Measurements from ENCODE around the gene PDE4D. TPM values are rescaled to one million over a fixed set of nuclear protein-coding genes. Genes with fewer than 3 reads are reported as not detected.

Gene PDE4D
- total and polyA plus RNA-seq, 3 experiments from 2014 or later = 5.6 to 18.3 (median 17.7) TPM

- CTCF ChIA-PET = no interaction called here
- DNase-seq = no peak
- Histone ChIP-seq H3K9me3 (ENCODE audit: low read length) (no peaks in the 10 kb centered on the region), H3K27ac (ENCODE audit: low read depth, low read length) (no peak overlapping the region), H3K4me1 (ENCODE audit: insufficient read depth, low read length) (no peaks in the 10 kb centered on the region), H3K27me3 (ENCODE audit: insufficient read depth, low read length, poor library complexity, severe bottlenecking) (no peaks in the 10 kb centered on the region), H3K4me3 (ENCODE audit: low read length) (no peak overlapping the region), H3K36me3 (ENCODE audit: insufficient read depth, low read length) (no peaks in the 10 kb centered on the region)
- Mint-ChIP-seq H3K4me3 (no peak overlapping the region), H3K9me3 (peaks cover 0 to 4% (median 0%) of the 10 kb centered on the region in 5 donors), H3K27me3 (peaks cover 0 to 3% of the 10 kb centered on the region in 2 donors), H3K4me1 (no peaks in the 10 kb centered on the region), H3K27ac (no peak overlapping the region), H3K36me3 (no peaks in the 10 kb centered on the region)
- POLR2A ChIA-PET = no interaction called here
These were observed 276.2 kb downstream of the PDE4D start for GRCh38 chr5:59617186-59617771.

GRCh38 chr5:59616413-59616812 lies 277.1 kb downstream of the PDE4D start:
- H3K4me1 Mint-ChIP-seq = no peaks in the 10 kb centered on the region
- Histone ChIP-seq H3K4me1 (ENCODE audit: insufficient read depth, low read length) (no peaks in the 10 kb centered on the region), H3K4me3 (ENCODE audit: low read length) (no peak overlapping the region), H3K9me3 (ENCODE audit: low read length) (no peaks in the 10 kb centered on the region), H3K36me3 (ENCODE audit: insufficient read depth, low read length) (no peaks in the 10 kb centered on the region), H3K27me3 (ENCODE audit: insufficient read depth, low read length, poor library complexity, severe bottlenecking) (no peaks in the 10 kb centered on the region), H3K27ac (ENCODE audit: low read depth, low read length) (no peak overlapping the region)
- no peak for DNase-seq
- peaks cover 0 to 4% (median 0%) of the 10 kb centered on the region in 5 donors for H3K9me3 Mint-ChIP-seq
- no peak overlapping the region for H3K27ac Mint-ChIP-seq
- H3K36me3 Mint-ChIP-seq = no peaks in the 10 kb centered on the region
- H3K4me3 Mint-ChIP-seq = no peak overlapping the region
- peaks cover 0 to 3% of the 10 kb centered on the region in 2 donors for H3K27me3 Mint-ChIP-seq
- ChIA-PET CTCF (no interaction called here), POLR2A (no interaction called here)

- Histone ChIP-seq H3K36me3 (ENCODE audit: insufficient read depth, low read length) (no peaks in the 10 kb centered on the region), H3K4me1 (ENCODE audit: insufficient read depth, low read length) (no peaks in the 10 kb centered on the region), H3K4me3 (ENCODE audit: low read length) (no peak overlapping the region), H3K27me3 (ENCODE audit: insufficient read depth, low read length, poor library complexity, severe bottlenecking) (no peaks in the 10 kb centered on the region), H3K27ac (ENCODE audit: low read depth, low read length) (no peak overlapping the region), H3K9me3 (ENCODE audit: low read length) (peaks cover 4% of the 10 kb centered on the region)
- CTCF ChIA-PET = no interaction called here
- H3K36me3 Mint-ChIP-seq = no peaks in the 10 kb centered on the region
- peaks cover 0 to 2% (median 0%) of the 10 kb centered on the region in 5 donors for H3K9me3 Mint-ChIP-seq
- peaks cover 0 to 3% of the 10 kb centered on the region in 2 donors for H3K27me3 Mint-ChIP-seq
- POLR2A ChIA-PET = no interaction called here
- no peak for DNase-seq
- no peak overlapping the region for H3K4me3 Mint-ChIP-seq
- no peaks in the 10 kb centered on the region for H3K4me1 Mint-ChIP-seq
- no peak overlapping the region for H3K27ac Mint-ChIP-seq
These were observed 278.3 kb downstream of the PDE4D start for GRCh38 chr5:59615272-59615671.

GRCh38 chr5:59609501-59610265 lies 283.8 kb downstream of the PDE4D start:
- Mint-ChIP-seq H3K4me1 (peaks cover 0 to 5% (median 0%) of the 10 kb centered on the region in 3 donors), H3K27ac (no peak overlapping the region), H3K4me3 (no peak overlapping the region), H3K36me3 (no peaks in the 10 kb centered on the region), H3K9me3 (peaks cover 0 to 3% (median 0%) of the 10 kb centered on the region in 5 donors), H3K27me3 (peaks cover 4 to 6% of the 10 kb centered on the region in 2 donors)
- H3K27ac ChIP-seq (ENCODE audit: low read depth, low read length) = no peak overlapping the region
- no peak overlapping the region for H3K4me3 ChIP-seq (ENCODE audit: low read length)
- ChIA-PET CTCF (no interaction called here), POLR2A (no interaction called here)
- no peaks in the 10 kb centered on the region for H3K27me3 ChIP-seq (ENCODE audit: insufficient read depth, low read length, poor library complexity, severe bottlenecking)
- H3K4me1 ChIP-seq (ENCODE audit: insufficient read depth, low read length) = no peaks in the 10 kb centered on the region
- H3K36me3 ChIP-seq (ENCODE audit: insufficient read depth, low read length) = no peaks in the 10 kb centered on the region
- DNase-seq = no peak
- H3K9me3 ChIP-seq (ENCODE audit: low read length) = peaks cover 4% of the 10 kb centered on the region

- peaks cover 0 to 5% (median 0%) of the 10 kb centered on the region in 3 donors for H3K4me1 Mint-ChIP-seq
- H3K27ac ChIP-seq (ENCODE audit: low read depth, low read length) = no peak overlapping the region
- no peak for DNase-seq
- no peaks in the 10 kb centered on the region for H3K36me3 Mint-ChIP-seq
- no peak overlapping the region for H3K27ac Mint-ChIP-seq
- no peaks in the 10 kb centered on the region for H3K27me3 ChIP-seq (ENCODE audit: insufficient read depth, low read length, poor library complexity, severe bottlenecking)
- no peak overlapping the region for H3K4me3 ChIP-seq (ENCODE audit: low read length)
- peaks cover 4 to 6% of the 10 kb centered on the region in 2 donors for H3K27me3 Mint-ChIP-seq
- no peaks in the 10 kb centered on the region for H3K4me1 ChIP-seq (ENCODE audit: insufficient read depth, low read length)
- peaks cover 4% of the 10 kb centered on the region for H3K9me3 ChIP-seq (ENCODE audit: low read length)
- ChIA-PET CTCF (no interaction called here), POLR2A (no interaction called here)
- H3K9me3 Mint-ChIP-seq = peaks cover 0 to 3% (median 0%) of the 10 kb centered on the region in 5 donors
- H3K4me3 Mint-ChIP-seq = no peak overlapping the region
- H3K36me3 ChIP-seq (ENCODE audit: insufficient read depth, low read length) = no peaks in the 10 kb centered on the region
These were observed 284.8 kb downstream of the PDE4D start for GRCh38 chr5:59608745-59609144.

- Mint-ChIP-seq H3K4me3 (no peak overlapping the region), H3K4me1 (peaks cover 0 to 5% (median 0%) of the 10 kb centered on the region in 3 donors), H3K9me3 (peaks cover 0 to 3% (median 0%) of the 10 kb centered on the region in 5 donors), H3K36me3 (no peaks in the 10 kb centered on the region), H3K27ac (no peak overlapping the region), H3K27me3 (peaks cover 3 to 6% of the 10 kb centered on the region in 2 donors)
- no peak for DNase-seq
- Histone ChIP-seq H3K9me3 (ENCODE audit: low read length) (peaks cover 4% of the 10 kb centered on the region), H3K36me3 (ENCODE audit: insufficient read depth, low read length) (no peaks in the 10 kb centered on the region), H3K4me3 (ENCODE audit: low read length) (no peak overlapping the region), H3K27ac (ENCODE audit: low read depth, low read length) (no peak overlapping the region), H3K4me1 (ENCODE audit: insufficient read depth, low read length) (no peaks in the 10 kb centered on the region), H3K27me3 (ENCODE audit: insufficient read depth, low read length, poor library complexity, severe bottlenecking) (no peaks in the 10 kb centered on the region)
- POLR2A ChIA-PET = no interaction called here
- CTCF ChIA-PET = no interaction called here
These were observed 286.3 kb downstream of the PDE4D start for GRCh38 chr5:59607138-59607765.

- no peaks in the 10 kb centered on the region for H3K9me3 ChIP-seq (ENCODE audit: low read length)
- no peak overlapping the region for H3K4me3 Mint-ChIP-seq
- no peaks in the 10 kb centered on the region for H3K4me1 ChIP-seq (ENCODE audit: insufficient read depth, low read length)
- H3K27me3 Mint-ChIP-seq = peaks cover 3 to 6% of the 10 kb centered on the region in 2 donors
- no peak for DNase-seq
- H3K27ac Mint-ChIP-seq = no peak overlapping the region
- H3K4me3 ChIP-seq (ENCODE audit: low read length) = no peak overlapping the region
- H3K27ac ChIP-seq (ENCODE audit: low read depth, low read length) = no peak overlapping the region
- H3K27me3 ChIP-seq (ENCODE audit: insufficient read depth, low read length, poor library complexity, severe bottlenecking) = no peaks in the 10 kb centered on the region
- CTCF ChIA-PET = no interaction called here
- H3K36me3 Mint-ChIP-seq = no peaks in the 10 kb centered on the region
- peaks cover 0 to 4% (median 0%) of the 10 kb centered on the region in 5 donors for H3K9me3 Mint-ChIP-seq
- POLR2A ChIA-PET = no interaction called here
- no peaks in the 10 kb centered on the region for H3K36me3 ChIP-seq (ENCODE audit: insufficient read depth, low read length)
- H3K4me1 Mint-ChIP-seq = peaks cover 0 to 5% (median 0%) of the 10 kb centered on the region in 3 donors
These were observed 287.6 kb downstream of the PDE4D start for GRCh38 chr5:59605915-59606314.

GRCh38 chr5:59604111-59604510 lies 289.4 kb downstream of the PDE4D start:
- Histone ChIP-seq H3K27me3 (ENCODE audit: insufficient read depth, low read length, poor library complexity, severe bottlenecking) (no peaks in the 10 kb centered on the region), H3K4me1 (ENCODE audit: insufficient read depth, low read length) (no peaks in the 10 kb centered on the region), H3K9me3 (ENCODE audit: low read length) (no peaks in the 10 kb centered on the region), H3K4me3 (ENCODE audit: low read length) (no peak overlapping the region), H3K36me3 (ENCODE audit: insufficient read depth, low read length) (no peaks in the 10 kb centered on the region), H3K27ac (ENCODE audit: low read depth, low read length) (no peak overlapping the region)
- DNase-seq = no peak
- Mint-ChIP-seq H3K4me1 (no peaks in the 10 kb centered on the region), H3K36me3 (no peaks in the 10 kb centered on the region), H3K9me3 (peaks cover 0 to 4% (median 0%) of the 10 kb centered on the region in 5 donors), H3K27me3 (peaks cover 3 to 6% of the 10 kb centered on the region in 2 donors), H3K4me3 (no peak overlapping the region), H3K27ac (no peak overlapping the region)
- ChIA-PET POLR2A (no interaction called here), CTCF (no interaction called here)
